GM12892 (cell line): Measurements from ENCODE around the gene CSTB.

Source experiments
- POLR2A ChIP-seq: IDR thresholded peaks from 2 replicates; pipeline ENCODE4 v1.6.1; 2011; ENCODE audit warnings: low read depth, low read length, control low read depth
- TAF1 ChIP-seq: IDR thresholded peaks from 2 replicates; pipeline ENCODE4 v1.6.1; 2011; ENCODE audit warnings: low read depth, mild to moderate bottlenecking, control low read depth, low read length, borderline replicate concordance

DNA sequence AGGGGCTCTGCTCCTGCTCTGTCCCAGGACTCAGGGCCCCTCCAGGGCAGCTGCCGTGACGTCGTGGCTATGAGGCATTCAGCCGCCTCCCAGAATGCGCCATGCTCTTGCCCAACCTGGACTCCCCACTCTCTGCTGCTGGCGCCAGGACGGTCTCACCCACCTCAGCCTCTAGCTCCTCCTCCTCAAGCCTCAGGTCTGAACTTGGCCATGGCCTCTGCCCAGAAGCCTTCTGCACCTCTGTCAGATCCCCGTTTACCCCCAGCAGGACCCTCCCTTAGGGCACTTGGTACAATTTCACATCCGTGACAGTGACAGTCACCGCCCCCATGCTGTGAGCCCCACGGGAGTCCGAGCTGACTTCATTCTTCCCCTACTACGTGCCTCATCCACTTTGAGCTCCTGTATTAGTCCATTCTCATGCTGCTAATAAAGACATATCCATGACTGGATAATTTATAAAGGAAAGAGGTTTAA lies 4.9 kb downstream of the CSTB start:
- TF ChIP-seq POLR2A (no peak), TAF1 (no peak)
